Fibroblast of skin of back (primary cell): ENCODE data around the gene LSAMP.

ENCODE experiments used
- DNase-seq: peaks from one replicate; pipeline ENCODE4 v3.0.0-alpha.2; 2013

The LSAMP gene

DNA sequence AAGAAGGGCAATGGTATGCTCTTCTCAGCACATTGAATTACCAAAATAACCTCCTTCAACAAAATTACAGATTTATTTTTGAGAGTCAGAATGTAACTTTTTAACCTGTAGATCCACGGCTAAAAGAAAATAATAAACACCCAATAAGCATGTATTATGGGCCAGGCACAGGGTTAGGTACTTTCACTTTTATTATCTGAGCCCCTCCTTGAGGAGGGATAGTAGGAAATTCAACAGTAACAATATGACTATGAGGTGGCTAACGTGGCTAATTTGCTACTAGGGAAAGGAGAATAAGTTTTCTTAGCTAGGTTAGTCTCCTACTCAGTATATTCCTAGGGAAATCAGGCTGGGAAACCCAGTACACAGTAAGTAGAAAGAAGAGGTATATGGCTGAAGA, 515.1 kb downstream of the LSAMP start:
- DNase-seq: no peak

DNA sequence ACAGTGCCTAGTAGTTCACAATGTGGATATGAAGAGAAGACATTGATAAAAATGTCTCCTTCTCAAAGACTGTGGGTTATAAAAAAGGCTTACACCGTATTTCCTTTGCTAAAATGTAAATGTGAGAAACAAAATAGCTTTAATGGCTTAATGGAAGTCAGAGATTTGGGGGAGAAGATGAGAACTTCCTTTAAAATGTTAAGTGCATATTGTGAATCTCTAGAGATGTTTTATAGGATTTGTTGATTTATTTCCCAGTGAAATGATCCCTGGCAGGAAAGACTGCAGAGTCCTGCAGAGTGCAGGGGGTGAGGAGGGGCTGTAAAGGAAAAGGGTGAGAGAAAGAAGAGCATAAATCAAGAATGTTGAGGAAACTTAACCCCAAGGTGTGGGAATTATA, 516.9 kb downstream of the LSAMP start:
- DNase-seq: no peak

DNA sequence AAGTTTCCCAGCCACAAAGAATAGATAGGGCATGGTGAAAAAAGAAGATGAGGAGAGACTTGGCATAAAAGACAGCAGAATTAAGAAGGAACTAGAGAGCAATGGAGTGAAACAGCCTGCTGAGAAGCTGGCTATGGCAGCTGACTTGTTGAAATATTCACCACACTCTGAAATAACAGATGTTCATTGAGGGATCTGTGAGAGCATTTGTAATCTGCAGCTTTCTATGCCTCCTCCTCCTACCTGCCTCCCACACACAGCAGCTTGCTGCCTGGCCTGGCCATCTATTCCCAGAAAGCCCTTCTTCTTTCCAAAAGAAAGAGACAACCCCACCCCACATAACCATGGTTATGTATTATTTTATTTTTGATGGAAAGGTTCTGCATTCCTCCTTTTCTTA, 518.1 kb downstream of the LSAMP start:
- DNase-seq: no peak

DNA sequence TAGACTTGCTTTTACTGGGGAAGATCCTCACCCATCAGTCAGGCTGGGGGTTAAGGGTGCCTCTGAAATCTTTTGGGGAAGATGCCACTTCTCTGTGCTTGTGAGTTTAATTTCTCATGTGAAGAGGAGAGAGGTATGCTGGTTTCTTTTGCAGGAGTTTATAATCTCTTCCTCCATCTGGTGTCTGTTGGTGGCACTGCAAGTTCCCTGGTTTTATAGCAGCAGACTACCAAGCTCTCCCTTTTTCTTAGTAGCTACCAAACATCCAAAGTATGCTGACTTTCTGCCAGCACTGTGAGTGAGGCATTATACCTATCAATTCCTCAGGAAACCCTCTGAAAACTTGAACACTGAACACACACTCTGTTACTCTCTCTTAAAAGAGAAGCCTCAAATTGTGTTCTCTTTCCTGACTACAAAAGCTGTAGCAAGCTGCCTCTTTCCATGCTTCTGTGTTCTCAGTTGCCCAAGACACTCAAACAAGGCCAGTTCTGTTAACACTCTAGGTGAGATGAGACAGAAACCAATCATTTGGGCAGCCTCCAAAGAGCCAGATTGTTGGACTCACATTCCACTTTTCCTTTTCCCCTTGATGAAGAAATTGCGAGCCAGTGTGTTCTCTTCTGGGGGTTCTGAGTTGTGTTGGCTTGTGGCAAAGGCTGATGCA, 522.5 kb downstream of the LSAMP start:
- DNase-seq: peak; percentile 40

DNA sequence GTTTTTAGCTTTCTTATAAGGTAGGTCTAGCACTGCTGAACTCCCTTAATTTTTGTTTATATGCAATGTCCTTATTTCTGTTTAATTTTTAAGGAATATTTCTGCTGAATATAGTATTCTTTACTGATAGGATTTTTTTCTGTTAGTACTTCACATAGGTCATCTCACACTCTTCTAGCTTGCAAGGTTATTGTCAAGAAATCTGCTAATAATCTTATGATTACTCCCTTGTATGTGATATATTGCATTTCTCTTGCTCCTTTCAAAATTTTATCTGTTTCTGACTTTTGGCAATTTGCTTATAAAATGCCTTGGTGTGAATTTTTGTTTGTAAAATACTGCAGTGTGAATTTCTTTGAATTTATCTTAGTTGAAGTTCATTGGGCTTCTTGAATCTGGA, 523.6 kb downstream of the LSAMP start:
- DNase-seq: no peak

DNA sequence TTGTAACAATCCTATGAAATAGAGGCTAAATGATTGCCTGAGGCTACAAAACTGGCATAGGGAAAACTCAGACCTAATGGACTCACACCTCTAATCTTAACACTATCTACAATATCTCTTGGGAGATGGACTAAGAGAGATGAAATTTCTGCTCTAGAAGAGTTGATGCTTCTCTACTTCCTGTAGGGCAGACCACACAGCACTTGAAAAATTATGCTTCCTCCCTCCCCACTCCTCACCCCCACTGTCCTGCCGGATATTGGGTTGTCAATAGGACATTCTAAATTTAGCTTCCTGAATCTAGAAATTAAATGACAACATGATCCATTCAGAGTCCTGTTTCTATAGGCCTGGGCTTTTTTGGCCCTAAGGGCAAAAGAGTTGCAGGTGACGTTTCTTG, 526.4 kb downstream of the LSAMP start:
- no peak for DNase-seq

DNA sequence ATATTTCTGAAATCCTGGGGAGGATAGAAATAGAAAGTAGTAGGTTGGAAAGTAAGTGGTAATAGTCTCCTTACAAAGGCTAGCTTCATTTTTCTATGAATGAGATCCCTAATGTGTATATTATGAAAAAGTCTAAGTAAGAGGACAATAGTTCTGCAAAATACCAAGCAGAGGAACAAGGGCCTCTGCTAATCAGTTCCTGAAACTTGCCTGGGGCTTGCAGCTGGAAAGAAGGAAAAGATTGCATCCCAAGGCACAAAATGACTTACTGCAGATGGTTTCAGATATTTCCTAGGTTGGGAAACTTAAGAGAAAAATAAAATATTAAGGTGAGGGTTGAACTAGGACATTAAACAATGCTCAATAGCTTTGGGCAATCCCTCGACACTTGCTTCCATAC, 528.4 kb downstream of the LSAMP start:
- no peak for DNase-seq

DNA sequence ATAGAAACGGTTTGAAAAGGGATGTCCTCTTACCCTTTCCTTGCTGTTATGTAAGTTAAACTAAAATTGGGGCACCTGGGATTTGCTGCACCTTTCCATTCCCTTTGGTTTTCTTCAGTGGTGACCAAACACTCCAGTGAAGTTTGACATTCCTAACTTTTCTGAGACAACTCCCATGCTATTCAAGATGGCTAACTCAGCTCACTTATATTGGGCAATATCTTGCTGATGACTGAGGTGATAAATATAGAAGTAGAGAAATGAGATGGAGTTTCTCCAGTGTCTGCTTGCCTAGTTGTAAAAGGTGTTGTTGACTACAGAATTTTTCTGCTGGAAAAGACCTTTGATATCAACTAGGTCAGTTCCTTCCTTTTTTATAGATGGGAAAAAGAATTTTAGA, 530.2 kb downstream of the LSAMP start:
- DNase-seq: no peak

DNA sequence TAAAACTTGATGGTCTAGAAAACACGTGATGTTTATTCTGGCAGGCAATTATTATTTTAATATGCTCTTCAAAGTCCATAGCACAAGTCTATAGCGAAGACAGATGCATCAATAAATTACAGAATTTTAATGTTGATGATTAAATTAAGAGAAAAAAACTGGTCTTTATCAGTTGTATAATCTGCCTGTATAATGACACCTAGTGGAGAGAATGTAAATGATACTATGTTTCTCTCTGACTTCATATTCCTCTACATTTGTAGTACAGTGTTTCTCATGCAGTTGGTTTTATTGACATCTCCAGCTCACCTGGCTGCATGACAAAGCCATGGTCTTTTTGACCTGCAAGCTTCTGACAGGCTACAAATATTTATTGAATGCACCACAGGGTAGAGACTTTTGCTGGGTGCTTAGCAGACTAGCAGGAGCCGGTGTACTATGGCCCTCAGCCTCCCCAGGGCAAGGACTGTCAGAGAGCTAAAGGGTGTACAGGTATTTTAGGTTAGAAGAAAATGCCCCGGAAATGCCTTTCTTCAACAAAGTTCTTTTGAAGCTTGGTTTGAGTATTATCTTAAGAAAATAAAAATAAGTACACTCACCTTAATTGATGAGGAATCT, 532.1 kb downstream of the LSAMP start:
- peak; percentile 14 for DNase-seq

DNA sequence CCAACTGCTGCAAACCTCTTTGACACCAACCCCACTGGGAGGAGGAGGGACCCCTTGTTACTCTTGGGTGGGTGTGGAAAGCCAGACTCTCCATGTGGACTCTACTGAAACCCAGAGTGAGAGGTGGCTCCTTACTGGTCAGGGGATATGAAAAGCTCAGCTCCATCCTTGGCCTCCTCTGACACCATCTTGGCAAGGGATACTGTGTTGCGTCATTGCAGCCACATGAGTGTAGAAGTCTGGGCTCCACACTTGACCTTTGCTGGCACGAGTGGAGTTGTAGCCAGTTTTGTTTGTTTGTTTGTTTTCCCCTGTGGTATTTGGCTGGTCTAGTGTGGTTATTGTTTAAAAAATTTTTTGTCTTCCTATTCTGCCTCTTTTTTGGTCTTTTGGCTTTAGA, 532.9 kb downstream of the LSAMP start:
- DNase-seq: no peak

DNA sequence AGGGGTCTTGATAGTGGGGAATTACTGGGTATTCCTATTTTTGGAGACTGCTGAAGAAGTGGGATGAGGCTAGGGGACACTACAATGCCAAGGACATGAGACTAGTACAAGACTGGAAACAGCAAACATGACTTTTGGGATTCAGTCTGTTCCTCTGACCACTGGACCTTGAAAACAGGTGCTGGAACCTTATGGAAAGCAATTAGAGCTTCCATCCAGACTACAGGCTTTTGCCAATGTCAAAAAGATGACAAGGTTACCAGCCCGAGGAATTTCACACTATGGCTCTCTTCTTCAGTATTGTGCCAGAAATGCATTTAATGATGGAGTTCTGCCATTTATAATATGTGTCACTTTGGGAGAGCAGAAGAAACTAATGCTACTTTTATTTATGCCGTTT, 539.4 kb downstream of the LSAMP start:
- no peak for DNase-seq

DNA sequence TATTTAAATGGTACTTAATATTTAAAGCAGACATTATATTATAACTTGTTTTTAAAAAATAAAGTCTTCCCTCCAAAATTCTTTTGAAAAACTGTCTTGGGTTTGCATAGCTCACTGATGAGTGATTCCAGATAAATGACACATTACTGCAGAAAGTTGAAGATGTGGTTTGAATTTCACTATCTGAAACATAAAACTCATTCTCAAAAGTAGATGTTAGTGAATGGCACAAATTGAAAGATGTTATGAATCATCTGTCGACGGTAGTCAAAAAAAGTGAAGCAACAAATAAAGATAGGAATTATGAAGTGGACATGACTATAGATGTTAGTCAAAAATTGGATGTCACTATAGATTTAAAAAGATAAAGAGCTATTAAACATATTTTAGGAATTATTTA, 541.4 kb downstream of the LSAMP start:
- DNase-seq: peak; percentile 47

DNA sequence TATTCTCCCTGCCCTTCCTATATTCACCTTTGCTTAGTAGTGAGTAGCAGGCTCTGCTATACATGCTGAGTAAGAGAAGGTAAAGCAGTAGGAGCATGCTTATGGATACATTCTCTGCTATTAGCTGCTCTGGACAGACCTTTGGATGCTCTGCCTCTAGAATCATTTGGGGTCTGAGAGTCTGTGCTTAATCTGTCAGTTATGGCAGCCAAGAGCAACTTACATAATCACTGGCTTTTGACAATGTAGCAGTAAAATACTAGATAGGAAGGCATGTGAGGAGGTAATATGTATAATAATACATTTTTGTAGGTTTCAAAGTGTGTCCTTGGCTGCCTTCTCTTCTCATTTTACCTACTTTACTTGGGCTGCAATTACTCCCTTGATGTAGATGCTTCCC, 544.3 kb downstream of the LSAMP start:
- no peak for DNase-seq

DNA sequence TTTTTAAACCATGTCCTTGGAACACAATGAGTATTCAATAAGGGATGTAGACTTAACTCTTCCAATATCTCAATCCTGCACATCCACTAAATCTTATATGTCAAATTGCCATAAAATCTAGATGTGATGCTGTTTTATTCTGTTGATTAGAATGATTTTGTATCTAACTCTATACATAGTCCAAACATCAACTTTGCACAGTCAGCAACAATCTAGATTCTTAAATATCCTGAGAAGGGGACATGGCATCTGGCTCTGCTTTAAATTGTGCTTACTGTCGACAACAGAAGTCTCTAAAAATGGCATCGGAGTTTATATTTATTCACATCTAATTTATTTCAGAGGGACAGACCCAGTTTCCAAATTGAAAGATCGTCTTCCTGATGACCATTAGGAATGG, 545.8 kb downstream of the LSAMP start:
- no peak for DNase-seq

DNA sequence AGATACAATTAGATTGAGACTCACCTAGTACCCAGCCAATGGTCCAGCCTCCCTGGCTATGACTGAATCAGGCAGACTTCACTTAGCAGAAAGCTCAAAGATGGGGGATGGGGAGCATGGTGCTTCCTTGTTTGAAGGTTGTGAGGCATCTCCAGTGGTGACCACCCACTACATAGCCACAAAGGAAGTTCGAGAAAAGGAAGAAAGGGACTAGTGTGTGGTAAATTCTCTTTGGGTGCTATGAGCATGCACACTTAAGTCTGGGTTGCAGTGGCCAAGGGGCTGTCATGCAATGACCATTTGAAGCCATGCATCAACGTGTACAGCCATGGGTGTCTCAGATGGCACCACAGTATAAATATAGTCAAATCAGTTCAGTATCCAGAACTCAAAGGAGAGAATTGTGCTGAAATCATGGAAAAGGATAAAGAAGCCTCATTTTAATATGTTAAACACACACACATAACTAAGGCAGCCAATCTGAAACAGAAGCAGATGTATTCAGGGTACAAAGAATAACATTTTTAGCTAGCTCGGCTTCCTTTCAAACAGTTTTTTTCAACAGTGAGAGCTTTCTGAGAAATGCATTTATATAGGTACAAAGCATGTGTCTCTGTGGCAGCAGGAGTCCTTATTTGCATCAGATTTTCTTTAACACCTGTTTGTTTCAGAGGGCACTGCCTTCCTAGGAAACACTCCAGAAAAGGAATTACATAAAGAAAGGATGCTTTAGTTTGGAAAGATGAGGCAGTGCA, 546.5 kb downstream of the LSAMP start:
- DNase-seq: no peak

DNA sequence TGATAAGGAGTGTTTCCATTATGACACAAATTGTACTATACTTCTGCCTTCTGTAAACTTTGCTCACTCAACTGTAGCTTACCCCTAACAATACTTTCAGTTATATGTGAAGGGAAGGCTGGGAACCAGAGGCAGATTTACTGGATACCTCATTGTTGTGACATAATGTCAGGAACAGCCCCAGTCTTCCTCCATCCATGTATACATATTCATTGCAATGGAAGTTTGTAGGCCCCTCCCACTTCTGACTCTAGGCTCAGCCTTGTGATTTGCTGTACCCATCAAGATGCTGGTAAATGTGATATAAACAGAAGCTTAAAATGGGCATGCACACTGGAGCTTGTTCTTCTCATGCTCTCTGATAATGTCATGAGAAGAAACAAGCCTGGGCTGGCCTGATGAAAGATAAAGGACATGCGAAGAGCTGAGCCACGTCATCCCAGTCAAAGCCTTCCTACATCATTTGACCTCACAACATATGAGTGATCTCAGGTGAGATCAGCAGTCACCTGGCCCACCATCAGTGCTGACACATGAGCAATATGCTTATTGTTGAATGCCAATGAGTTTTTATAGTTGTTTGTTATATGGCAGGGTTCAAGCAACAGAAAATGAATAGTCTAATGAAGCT, 554.2 kb downstream of the LSAMP start:
- no peak for DNase-seq

DNA sequence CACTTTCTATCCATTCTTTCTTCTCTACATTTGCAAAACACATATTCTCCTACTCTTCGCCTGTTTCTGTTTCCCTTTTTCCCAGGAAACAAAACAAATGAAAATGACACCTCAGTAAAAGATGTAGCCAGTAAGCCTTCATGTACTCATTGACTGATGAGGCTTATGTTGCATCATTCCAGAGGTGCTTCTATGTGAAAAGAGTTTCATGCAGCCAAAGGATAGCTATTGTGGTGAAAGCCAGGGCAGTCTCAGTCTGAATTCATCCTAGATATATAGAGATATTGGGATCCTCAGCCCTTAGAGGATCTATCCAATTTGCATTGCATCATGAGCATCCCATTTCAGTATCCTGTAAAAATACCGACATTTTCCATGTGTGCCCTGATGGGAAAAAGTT, 554.7 kb downstream of the LSAMP start:
- no peak for DNase-seq

DNA sequence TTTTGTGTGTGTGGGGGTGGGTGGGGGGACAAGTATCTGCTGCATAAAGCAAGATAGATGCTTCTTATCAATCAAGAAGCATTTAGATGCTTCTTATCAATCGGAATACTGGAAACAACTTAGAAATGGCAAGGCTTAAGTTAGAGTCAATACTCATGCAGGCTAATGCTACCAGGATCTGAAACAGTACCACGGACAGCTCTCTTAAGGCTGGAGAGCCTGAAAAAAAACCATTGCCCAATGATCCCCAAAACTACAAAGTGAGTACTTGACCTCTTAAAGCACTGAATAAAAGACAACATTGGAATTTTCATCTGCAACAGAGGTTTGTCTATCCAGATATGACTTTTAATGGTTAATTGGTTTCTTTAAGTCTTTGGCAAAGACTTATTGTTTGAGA, 559.7 kb downstream of the LSAMP start:
- DNase-seq: peak; percentile 29

DNA sequence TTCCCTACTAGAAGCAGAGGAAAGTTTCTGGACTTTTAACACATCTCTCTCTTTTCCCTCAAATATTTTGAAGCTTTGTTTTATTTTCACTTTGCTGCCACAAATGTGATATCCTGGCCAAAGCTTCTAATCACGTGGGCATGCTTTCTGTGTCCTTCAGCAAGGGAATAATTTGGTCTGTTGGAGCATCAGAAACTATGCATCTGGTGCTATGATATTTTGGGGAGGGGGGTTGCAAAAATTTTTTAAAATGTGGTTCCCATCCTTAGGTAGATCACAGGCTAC, 567.7 kb downstream of the LSAMP start:
- DNase-seq: no peak

DNA sequence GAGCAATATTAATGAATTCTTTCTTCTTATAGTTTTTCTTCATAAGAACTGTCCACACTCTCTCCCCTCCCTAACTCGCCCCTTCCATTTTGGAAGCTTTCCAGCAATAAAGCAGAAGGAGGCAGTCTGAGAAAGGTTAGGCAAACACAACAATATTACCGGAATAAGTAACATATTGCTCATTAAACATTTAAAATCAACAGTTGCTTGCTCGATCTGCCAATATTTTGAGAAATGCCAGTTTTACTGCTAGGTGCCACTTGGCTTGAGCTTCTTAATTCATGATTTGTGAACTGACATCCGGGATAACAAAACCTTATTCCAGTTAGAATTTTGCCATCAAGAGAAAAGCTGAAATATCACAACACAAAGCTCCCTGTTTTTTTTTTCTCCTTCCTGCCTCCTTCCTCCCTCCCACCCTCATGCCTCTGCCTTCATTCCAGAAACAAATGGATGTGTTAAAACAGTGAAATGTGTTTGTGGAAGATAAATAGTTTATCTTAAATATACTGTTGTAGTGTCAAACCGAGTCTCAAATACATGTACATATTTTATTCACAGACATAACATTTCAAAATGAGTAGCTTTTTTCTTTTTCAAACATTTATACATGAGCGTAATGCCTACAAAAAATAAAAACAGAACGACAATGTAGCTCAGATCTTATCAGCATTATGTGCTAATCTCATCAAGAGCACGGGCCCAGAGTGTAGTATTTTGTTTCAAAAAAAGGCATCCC, 568.2 kb downstream of the LSAMP start:
- no peak for DNase-seq

DNA sequence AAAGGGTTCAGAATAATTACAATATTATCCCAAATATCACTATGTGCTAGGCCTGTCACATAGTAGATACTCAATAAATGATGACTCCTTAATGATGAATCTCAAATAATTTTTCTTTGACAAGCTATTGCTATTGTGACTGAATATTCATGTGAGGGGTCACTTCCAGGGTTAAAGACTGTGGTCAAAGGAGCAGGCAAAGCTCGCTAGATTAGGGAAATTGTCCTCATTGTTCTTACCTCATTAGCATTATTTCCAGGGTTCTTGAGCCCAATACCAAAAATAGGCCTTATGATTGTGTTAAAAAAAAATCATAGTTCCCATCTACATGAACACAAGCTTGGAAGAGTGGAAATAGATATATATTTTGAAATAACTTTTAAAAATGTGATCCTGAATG, 569.8 kb downstream of the LSAMP start:
- DNase-seq: no peak

DNA sequence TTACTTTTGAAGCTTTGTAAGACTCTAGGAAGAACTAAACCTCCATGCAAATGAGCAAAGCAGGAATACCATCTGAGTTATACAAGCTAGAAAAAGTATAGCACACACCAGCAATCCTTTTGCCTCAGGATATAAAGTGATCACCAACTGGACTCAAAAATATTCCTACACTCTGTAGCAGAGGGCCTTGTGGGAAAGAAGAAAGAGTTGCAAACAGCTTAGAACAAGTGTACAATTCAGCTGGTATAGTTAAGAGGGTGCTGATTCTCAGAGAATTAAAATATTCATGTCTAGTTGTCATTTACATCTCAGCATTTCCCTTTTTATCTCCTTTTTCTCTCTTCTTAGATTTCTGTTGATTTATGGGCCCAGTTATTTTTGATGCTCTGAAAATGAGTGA, 573.6 kb downstream of the LSAMP start:
- no peak for DNase-seq

DNA sequence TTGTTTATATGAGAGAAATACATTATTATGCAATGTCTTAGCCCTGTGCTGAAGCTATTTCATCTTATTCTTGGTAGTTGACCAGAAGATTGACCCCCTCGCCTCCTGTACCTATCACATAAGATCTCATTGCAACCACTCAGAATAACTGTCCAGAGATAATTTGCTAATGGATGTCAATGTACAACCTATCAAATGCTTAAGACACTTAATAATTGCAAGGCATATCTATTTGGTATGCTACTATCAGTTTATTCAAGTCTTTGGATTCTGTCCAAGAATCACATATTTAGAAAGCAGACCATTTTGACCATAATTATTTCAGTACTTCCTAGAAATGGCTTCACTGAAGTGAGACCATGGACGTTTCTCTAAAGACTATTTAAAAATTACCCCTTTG, 580.4 kb downstream of the LSAMP start:
- DNase-seq: no peak
